Suppressor macrophage treated with lipopolysaccharide for 4 hours (primary cell): Measurements from ENCODE around the gene SMIM32.

Source experiments
- DNase-seq: peaks from one replicate; pipeline ENCODE4 v3.0.0-alpha.2; 2020

Gene SMIM32

GRCh38 chr5:136192526-136193321 is at the start of gene SMIM32:
SMIM32 (minus strand) TSS chr5:136193162; CDS start chr5:136192524, 638 bp downstream.
- no peak for DNase-seq

- DNase-seq = no peak
These were observed 49.6 kb upstream of the SMIM32 start for GRCh38 chr5:136242611-136243010.

- DNase-seq = no peak
These were observed 49.2 kb upstream of the SMIM32 start for GRCh38 chr5:136242136-136242535.

- no peak for DNase-seq
These were observed 47.9 kb upstream of the SMIM32 start for GRCh38 chr5:136240894-136241293.

- DNase-seq = no peak
These were observed 43.6 kb upstream of the SMIM32 start for GRCh38 chr5:136236479-136237083.

GRCh38 chr5:136235321-136235720 is 42.4 kb upstream of the SMIM32 start:
- DNase-seq = no peak

GRCh38 chr5:136232316-136232715 is 39.4 kb upstream of the SMIM32 start:
- DNase-seq = no peak

GRCh38 chr5:136230176-136230575 is 37.2 kb upstream of the SMIM32 start:
- no peak for DNase-seq

- no peak for DNase-seq
These were observed 35.3 kb upstream of the SMIM32 start for GRCh38 chr5:136228136-136228757.

- no peak for DNase-seq
These were observed 33.4 kb upstream of the SMIM32 start for GRCh38 chr5:136226401-136226800.

GRCh38 chr5:136225796-136226195 is 32.8 kb upstream of the SMIM32 start:
- no peak for DNase-seq

GRCh38 chr5:136222580-136223235 is 29.7 kb upstream of the SMIM32 start:
- no peak for DNase-seq

- DNase-seq = no peak
These were observed 28.4 kb upstream of the SMIM32 start for GRCh38 chr5:136221340-136221739.

- DNase-seq = no peak
These were observed 23.3 kb upstream of the SMIM32 start for GRCh38 chr5:136216230-136216629.

- no peak for DNase-seq
These were observed 22.9 kb upstream of the SMIM32 start for GRCh38 chr5:136215812-136216211.

- DNase-seq = no peak
These were observed 21.0 kb upstream of the SMIM32 start for GRCh38 chr5:136213919-136214493.

GRCh38 chr5:136212252-136212721 is 19.3 kb upstream of the SMIM32 start:
- peak; percentile 56 for DNase-seq

- no peak for DNase-seq
These were observed 18.5 kb upstream of the SMIM32 start for GRCh38 chr5:136211282-136212040.

- DNase-seq = no peak
These were observed 17.3 kb upstream of the SMIM32 start for GRCh38 chr5:136210259-136210658.

- DNase-seq = no peak
These were observed 16.5 kb upstream of the SMIM32 start for GRCh38 chr5:136209346-136209910.

GRCh38 chr5:136208916-136209315 is 16.0 kb upstream of the SMIM32 start:
- no peak for DNase-seq

GRCh38 chr5:136207631-136208030 is 14.7 kb upstream of the SMIM32 start:
- DNase-seq = no peak
